SJSA1 (cell line): Measurements from ENCODE around the gene WNT10A. TPM values are rescaled to one million over a fixed set of nuclear protein-coding genes. Genes with fewer than 3 reads are reported as not detected.
"Not testable (repeated sequence)": the region's sequence is repeated elsewhere in the genome, so short reads cannot be mapped to it uniquely, and the experiment has no call there.

ENCODE experiments used
- DNase-seq, 2 experiments: peaks; one replicate each; pipeline ENCODE4 v3.0.0-alpha.2; 2015 to 2020; ENCODE audit warnings: low spot score in 2 of 2, low read depth in 1 of 2
- H3K27ac ChIP-seq: fragments of 250-450 bp; sonication (Bioruptor Pico); 2 replicates; pipeline ENCODE4 v1.5.1; 2020; ENCODE audit warnings: mild to moderate bottlenecking, moderate library complexity
- H3K27me3 ChIP-seq: fragments of 250-450 bp; sonication (Bioruptor Pico); replicated peaks from 2 replicates; pipeline ENCODE4 v1.5.1; 2020; ENCODE audit warnings: mild to moderate bottlenecking, moderate library complexity
- H3K36me3 ChIP-seq: fragments of 250-450 bp; sonication (Bioruptor Pico); 2 replicates; pipeline ENCODE4 v1.5.1; 2020; ENCODE audit warnings: mild to moderate bottlenecking
- H3K4me1 ChIP-seq: fragments of 250-450 bp; sonication (Bioruptor Pico); replicated peaks from 2 replicates; pipeline ENCODE4 v1.6.1; 2021; ENCODE audit warnings: mild to moderate bottlenecking
- H3K4me3 ChIP-seq: fragments of 250-450 bp; sonication (Bioruptor Pico); 2 replicates; pipeline ENCODE4 v1.5.1; 2020; ENCODE audit warnings: mild to moderate bottlenecking
- H3K9me3 ChIP-seq: fragments of 250-450 bp; sonication (Bioruptor Pico); replicated peaks from 2 replicates; pipeline ENCODE4 v1.5.1; 2020; ENCODE audit warnings: mild to moderate bottlenecking
- total RNA-seq: library from RNA; depleted of rRNA; stranded (reverse); fragments of >200 nt; shearing (Covaris generic); gene quantifications from 2 replicates; pipeline ENCODE4 v1.2.3, GENCODE V29; 2014

Gene WNT10A
- total RNA-seq, 1 experiment from 2014 or later: not detected

GRCh38 chr2:218897394-218898108 lies 16.9 kb downstream of the WNT10A start:
- Histone ChIP-seq H3K27me3 (peaks cover 77% of the 10 kb centered on the region), H3K4me1 (peaks cover 22% of the 10 kb centered on the region), H3K27ac (no peak overlapping the region), H3K4me3 (no peak overlapping the region), H3K36me3 (no peaks in the 10 kb centered on the region), H3K9me3 (0 out of 2 replicates have a peak, but pooled peaks cover 4% of the 10 kb centered on the region)
- DNase-seq: no peak

- no peaks in the 10 kb centered on the region for H3K36me3 ChIP-seq
- peaks cover 69% of the 10 kb centered on the region for H3K27me3 ChIP-seq
- H3K4me3 ChIP-seq: no peak overlapping the region
- H3K9me3 ChIP-seq: no peaks in the 10 kb centered on the region
- H3K4me1 ChIP-seq: peaks cover 16% of the 10 kb centered on the region
- DNase-seq: peak in 1 of 2 experiments; percentile 43
- H3K27ac ChIP-seq: no peak overlapping the region
Observed at GRCh38 chr2:218898109-218898878, 17.6 kb downstream of the WNT10A start.

DNA sequence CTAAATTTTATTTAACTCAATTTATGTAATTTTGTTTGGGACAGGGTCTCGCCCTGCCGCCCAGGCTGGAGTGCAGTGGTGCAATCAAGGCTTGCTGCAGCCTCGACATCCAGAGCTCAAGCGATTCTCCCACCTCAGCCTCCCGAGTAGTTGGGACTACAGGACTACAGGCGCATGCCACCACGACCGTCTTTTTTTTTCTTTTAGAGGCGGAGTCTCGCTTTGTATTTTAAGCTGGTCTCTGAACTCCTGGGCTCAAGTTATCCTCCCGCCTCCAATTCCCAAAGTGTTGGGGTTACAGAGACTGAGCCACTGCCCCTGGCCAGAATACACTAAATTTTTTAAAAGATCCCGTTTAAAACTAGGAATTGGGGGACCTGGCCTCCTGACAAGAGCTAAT lies 18.5 kb downstream of the WNT10A start:
- peaks cover 16% of the 10 kb centered on the region for H3K4me1 ChIP-seq
- DNase-seq: no peak
- H3K4me3 ChIP-seq: no peak overlapping the region
- no peaks in the 10 kb centered on the region for H3K9me3 ChIP-seq
- H3K36me3 ChIP-seq: no peaks in the 10 kb centered on the region
- H3K27ac ChIP-seq: no peak overlapping the region
- H3K27me3 ChIP-seq: peaks cover 61% of the 10 kb centered on the region

GRCh38 chr2:218902427-218902826 lies 21.8 kb downstream of the WNT10A start:
- peaks cover 30% of the 10 kb centered on the region for H3K27me3 ChIP-seq
- H3K27ac ChIP-seq: no peak overlapping the region
- H3K9me3 ChIP-seq: no peaks in the 10 kb centered on the region
- no peak overlapping the region for H3K4me3 ChIP-seq
- H3K36me3 ChIP-seq: no peaks in the 10 kb centered on the region
- peaks cover 5% of the 10 kb centered on the region for H3K4me1 ChIP-seq
- DNase-seq: no peak

DNA sequence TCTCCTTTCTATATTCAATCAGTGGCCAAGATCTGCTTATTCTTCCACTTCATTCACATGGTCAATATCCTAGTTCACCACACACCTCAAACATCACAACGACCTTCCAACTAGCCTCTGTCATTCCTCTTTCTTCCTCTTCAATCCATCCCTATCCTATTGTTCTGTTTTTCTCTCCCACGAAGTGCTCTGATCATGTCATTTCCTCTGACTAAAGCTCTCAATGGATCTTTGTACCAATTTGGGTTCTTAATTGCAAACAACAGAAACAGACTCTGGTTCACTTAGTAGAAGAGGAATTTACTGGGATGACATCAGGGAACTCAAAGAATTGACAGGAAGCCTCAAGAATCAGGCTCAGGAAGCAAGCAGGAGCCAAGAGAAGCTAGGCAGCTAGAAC lies 23.5 kb downstream of the WNT10A start:
- H3K27ac ChIP-seq: no peak overlapping the region
- no peak overlapping the region for H3K4me3 ChIP-seq
- peaks cover 13% of the 10 kb centered on the region; the same call in 1 of the 2 replicates for H3K27me3 ChIP-seq
- H3K9me3 ChIP-seq: no peaks in the 10 kb centered on the region
- no peak for DNase-seq
- H3K4me1 ChIP-seq: peaks cover 6% of the 10 kb centered on the region
- no peaks in the 10 kb centered on the region for H3K36me3 ChIP-seq

- H3K27me3 ChIP-seq: no peaks in the 10 kb centered on the region; the same call in 1 of the 2 replicates
- peak; percentile 68 to 79 for DNase-seq
- no peaks in the 10 kb centered on the region for H3K36me3 ChIP-seq
- peak overlapping the region; percentile 37 for H3K4me3 ChIP-seq
- H3K27ac ChIP-seq: no peak overlapping the region
- H3K9me3 ChIP-seq: no peaks in the 10 kb centered on the region
- peaks cover 13% of the 10 kb centered on the region for H3K4me1 ChIP-seq
Observed at GRCh38 chr2:218908721-218909619, 28.3 kb downstream of the WNT10A start.

DNA sequence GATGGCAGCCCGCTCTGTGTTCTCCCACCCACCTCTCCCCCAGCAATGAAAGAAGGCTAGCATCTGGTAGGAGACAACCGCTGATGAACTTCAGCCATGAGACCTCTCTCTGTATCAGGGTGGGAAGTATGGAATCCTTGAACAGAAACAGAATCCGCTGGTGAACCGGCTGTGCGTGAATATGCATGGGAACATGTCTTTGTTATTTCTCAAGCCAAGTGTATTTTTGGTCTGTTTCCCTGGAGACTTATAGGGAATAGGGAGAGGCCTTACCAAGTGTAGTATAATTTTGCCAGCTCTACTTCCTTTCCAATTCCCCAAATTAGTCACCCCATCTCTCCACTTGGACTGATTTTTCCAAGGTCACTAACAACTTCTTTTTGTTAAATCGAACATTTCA lies 30.1 kb downstream of the WNT10A start:
- Histone ChIP-seq H3K4me3 (no peak overlapping the region), H3K27ac (no peak overlapping the region), H3K27me3 (peaks cover 11% of the 10 kb centered on the region), H3K36me3 (no peaks in the 10 kb centered on the region), H3K9me3 (no peaks in the 10 kb centered on the region), H3K4me1 (peaks cover 13% of the 10 kb centered on the region)
- no peak for DNase-seq

- DNase-seq: no peak
- H3K4me1 ChIP-seq: no peaks in the 10 kb centered on the region
- no peaks in the 10 kb centered on the region for H3K9me3 ChIP-seq
Observed at GRCh38 chr2:218920504-218920903, 39.9 kb downstream of the WNT10A start.

GRCh38 chr2:218924757-218925156 lies 44.1 kb downstream of the WNT10A start:
- H3K27me3 ChIP-seq: peaks cover 22% of the 10 kb centered on the region
- H3K4me3 ChIP-seq: no peak overlapping the region
- DNase-seq: no peak
- H3K27ac ChIP-seq: no peak overlapping the region
- no peaks in the 10 kb centered on the region for H3K36me3 ChIP-seq
- no peaks in the 10 kb centered on the region for H3K4me1 ChIP-seq
- no peaks in the 10 kb centered on the region for H3K9me3 ChIP-seq

More at GRCh38 chr2:218920504-218920903, 39.9 kb downstream of the WNT10A start:
- Histone ChIP-seq H3K27me3 (peaks cover 41% of the 10 kb centered on the region), H3K27ac (no peak overlapping the region), H3K4me3 (no peak overlapping the region), H3K36me3 (no peaks in the 10 kb centered on the region)

- Histone ChIP-seq H3K9me3 (no peaks in the 10 kb centered on the region), H3K27me3 (peaks cover 18% of the 10 kb centered on the region), H3K27ac (no peak overlapping the region), H3K4me1 (no peaks in the 10 kb centered on the region), H3K4me3 (no peak overlapping the region), H3K36me3 (no peaks in the 10 kb centered on the region)
- no peak for DNase-seq
Observed at GRCh38 chr2:218925434-218925833, 44.8 kb downstream of the WNT10A start.

GRCh38 chr2:218927422-218927821 lies 46.8 kb downstream of the WNT10A start:
- Histone ChIP-seq H3K36me3 (no peaks in the 10 kb centered on the region), H3K9me3 (no peaks in the 10 kb centered on the region), H3K27me3 (peaks cover 16% of the 10 kb centered on the region), H3K27ac (no peak overlapping the region), H3K4me1 (no peaks in the 10 kb centered on the region), H3K4me3 (no peak overlapping the region)
- DNase-seq: no peak

DNA sequence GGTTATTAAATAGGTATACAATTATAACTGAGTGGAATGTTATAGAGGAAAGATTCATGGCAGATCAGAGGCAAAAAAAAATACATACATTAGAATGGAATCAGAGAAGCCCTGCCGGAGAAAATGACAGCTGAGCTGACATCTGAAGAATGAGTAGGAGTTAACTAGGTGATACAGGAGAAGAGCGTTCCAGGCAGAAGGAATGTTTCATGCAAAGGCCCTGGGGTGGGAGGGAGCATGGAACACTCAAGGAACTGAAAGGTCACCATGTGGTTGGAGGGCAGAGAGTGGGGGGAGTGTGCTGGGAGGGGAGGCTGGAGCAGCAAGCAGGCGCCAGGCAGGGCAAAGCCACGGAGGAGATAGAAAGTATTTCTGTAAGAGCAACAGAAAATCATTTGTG lies 47.2 kb downstream of the WNT10A start:
- DNase-seq: no peak
- Histone ChIP-seq H3K36me3 (no peaks in the 10 kb centered on the region), H3K4me3 (no peak overlapping the region), H3K4me1 (no peaks in the 10 kb centered on the region), H3K27ac (no peak overlapping the region), H3K27me3 (peaks cover 16% of the 10 kb centered on the region), H3K9me3 (no peaks in the 10 kb centered on the region)

- not testable (repeated sequence) for H3K27ac ChIP-seq, DNase-seq, H3K4me3 ChIP-seq, H3K9me3 ChIP-seq, H3K4me1 ChIP-seq, H3K36me3 ChIP-seq
- H3K27me3 ChIP-seq: peaks cover 13% of the 10 kb centered on the region
Observed at GRCh38 chr2:218930488-218930887, 49.8 kb downstream of the WNT10A start.
